GM12801 (cell line): ENCODE measurements around the gene CA10.

Experiments
- CTCF ChIP-seq: IDR thresholded peaks from one replicate; pipeline ENCODE4 v1.5.1; 2011; ENCODE audit warnings: control low read depth; ENCODE audit not compliant: insufficient read length; ENCODE audit errors: extremely low read depth

CA10 gene

GRCh38 chr17:52154466-52154865 is 4.0 kb downstream of the CA10 start:
- no peak for TF ChIP-seq CTCF

GRCh38 chr17:52150935-52151334 is 7.6 kb downstream of the CA10 start:
- TF ChIP-seq CTCF: no peak

GRCh38 chr17:52149626-52150025 is 8.9 kb downstream of the CA10 start:
- TF ChIP-seq CTCF: no peak

GRCh38 chr17:52148969-52149351 is 9.6 kb downstream of the CA10 start:
- no peak for TF ChIP-seq CTCF

GRCh38 chr17:52148288-52148968 is 10.1 kb downstream of the CA10 start:
- no peak for TF ChIP-seq CTCF

GRCh38 chr17:52147872-52148271 is 10.6 kb downstream of the CA10 start:
- no peak for TF ChIP-seq CTCF

- no peak for TF ChIP-seq CTCF
Observed at GRCh38 chr17:52147431-52147830, 11.1 kb downstream of the CA10 start.
